ENCODE results near the gene EPN1.

DNA sequence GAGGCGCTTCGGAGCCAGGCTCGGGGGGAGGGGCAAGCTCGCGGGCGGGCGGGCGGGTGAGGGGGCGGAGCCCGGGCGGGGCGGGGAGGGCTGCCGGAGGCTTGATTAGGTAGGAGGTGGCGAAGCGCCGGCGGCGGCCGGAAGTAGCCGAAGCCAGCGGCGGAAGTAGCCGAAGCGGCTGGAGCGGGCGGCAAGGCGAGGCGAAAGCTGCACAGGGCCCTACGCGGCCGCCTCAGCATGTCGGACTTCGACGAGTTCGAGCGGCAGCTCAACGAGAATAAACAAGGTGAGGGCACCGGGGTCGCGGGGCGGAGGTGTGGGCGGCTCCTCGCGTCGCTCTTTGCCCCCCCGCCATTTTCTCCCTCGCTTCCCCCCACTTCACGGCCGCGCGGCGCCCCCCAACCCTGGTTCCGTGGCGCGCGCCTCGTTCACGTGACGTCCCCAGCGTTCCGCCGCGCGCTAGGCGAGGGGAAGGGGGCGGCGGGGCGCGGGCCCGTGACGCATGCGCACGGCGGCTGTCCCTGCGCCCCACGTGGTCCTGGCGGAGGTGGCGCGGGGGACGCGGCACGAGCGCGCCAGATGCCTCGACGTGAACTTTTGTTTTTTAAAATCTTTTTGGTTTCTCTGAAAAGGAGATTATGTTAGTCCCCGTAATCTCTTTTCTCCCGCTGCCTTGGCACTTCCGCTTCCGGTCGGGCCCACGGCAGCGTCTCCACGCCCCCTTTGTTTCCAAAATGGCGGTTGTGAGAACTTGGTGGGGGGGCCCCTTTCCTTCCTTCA lies 20.0 kb upstream of the EPN1 start, which contains the start of gene U2AF2:
- peak; percentile 73 for TF ChIP-seq POLR2AphosphoS5 (IDR thresholded peaks at IDR 0.05; ENCODE audit: borderline replicate concordance, low read depth, low read length)
- no peak for TF ChIP-seq EZH2 (IDR thresholded peaks at IDR 0.05)
